DND-41 (cell line): Measurements from ENCODE around the gene FGF14.

Source experiments
- EZH2 ChIP-seq: IDR thresholded peaks from 3 replicates; pipeline ENCODE4 v1.6.1; 2012; ENCODE audit warnings: borderline replicate concordance, low read depth, mild to moderate bottlenecking, moderate library complexity, low read length, inconsistent platforms; ENCODE audit not compliant: severe bottlenecking
- TF ChIP-seq, protein P1 (sequence below): IDR thresholded peaks from 2 replicates; pipeline ENCODE4 v1.5.1; 2012; ENCODE audit warnings: borderline replicate concordance, low read length, moderate library complexity, mild to moderate bottlenecking; ENCODE audit not compliant: poor library complexity, severe bottlenecking; ENCODE audit errors: extremely low read depth

DNA sequence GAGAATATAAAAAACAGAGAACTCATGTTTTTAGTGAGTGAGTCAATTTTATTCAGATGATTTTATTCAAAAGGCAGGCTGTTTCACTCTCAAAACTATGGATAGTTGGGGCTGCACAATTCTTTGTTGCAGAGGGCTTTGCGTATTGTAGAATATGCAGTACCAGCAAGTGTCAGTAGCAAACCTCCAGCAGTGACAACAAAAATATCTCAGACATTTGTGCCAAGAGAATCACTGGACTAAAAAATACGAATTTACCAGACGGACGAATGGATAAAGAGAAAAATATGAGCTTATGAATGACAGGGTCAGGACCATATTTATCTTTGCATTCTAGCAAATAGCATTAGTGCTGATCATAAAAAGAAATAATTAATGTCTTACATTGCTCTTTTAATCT is 359.1 kb downstream of the FGF14 start:
- TF ChIP-seq, protein P1, sequence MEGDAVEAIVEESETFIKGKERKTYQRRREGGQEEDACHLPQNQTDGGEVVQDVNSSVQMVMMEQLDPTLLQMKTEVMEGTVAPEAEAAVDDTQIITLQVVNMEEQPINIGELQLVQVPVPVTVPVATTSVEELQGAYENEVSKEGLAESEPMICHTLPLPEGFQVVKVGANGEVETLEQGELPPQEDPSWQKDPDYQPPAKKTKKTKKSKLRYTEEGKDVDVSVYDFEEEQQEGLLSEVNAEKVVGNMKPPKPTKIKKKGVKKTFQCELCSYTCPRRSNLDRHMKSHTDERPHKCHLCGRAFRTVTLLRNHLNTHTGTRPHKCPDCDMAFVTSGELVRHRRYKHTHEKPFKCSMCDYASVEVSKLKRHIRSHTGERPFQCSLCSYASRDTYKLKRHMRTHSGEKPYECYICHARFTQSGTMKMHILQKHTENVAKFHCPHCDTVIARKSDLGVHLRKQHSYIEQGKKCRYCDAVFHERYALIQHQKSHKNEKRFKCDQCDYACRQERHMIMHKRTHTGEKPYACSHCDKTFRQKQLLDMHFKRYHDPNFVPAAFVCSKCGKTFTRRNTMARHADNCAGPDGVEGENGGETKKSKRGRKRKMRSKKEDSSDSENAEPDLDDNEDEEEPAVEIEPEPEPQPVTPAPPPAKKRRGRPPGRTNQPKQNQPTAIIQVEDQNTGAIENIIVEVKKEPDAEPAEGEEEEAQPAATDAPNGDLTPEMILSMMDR = no peak
- no peak for TF ChIP-seq EZH2
